ENCODE measurements around the gene BABAM2. TPM values are rescaled to one million over a fixed set of nuclear protein-coding genes. Genes with fewer than 3 reads are reported as not detected.

The BABAM2 gene
- total and polyA plus RNA-seq, 9 of the 15 experiments (the other 6 are each of a cell fraction or from before 2014, with no cell fraction given): 10.9 to 37.4 (median 25.6) TPM

DNA sequence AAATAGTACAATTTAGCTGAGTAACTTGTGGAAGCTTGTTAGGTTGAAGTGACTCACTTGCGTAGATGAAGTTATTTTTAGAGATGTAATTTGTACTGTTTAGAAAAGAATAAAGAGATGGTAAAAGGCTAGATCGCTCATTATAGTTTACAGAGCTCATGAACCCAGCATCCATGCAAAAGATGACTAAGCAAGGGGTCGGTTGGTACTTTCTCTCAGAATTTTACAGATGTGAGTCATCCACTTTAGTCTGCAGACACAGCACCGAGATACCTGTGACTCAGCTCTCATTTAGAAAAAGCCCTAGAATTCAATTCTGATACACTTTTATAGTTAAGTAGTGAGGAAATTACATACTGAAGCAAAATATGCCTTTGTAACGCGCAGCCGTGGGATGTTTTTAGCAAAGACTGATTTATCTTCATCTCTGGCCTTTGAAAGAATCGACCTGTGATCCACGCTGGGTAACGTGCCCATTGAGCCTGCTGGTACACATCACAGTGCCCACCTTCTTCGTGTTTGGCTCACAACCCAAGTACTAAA, 385.6 kb downstream of the BABAM2 start (continued):
- no peak for TF ChIP-seq MCM3 (IDR thresholded peaks at IDR 0.05)
- no peak for TF ChIP-seq ZNF76 (CRISPR knock-in tag; IDR thresholded peaks at IDR 0.05; ENCODE audit: borderline replicate concordance)
- TF ChIP-seq, protein P1, sequence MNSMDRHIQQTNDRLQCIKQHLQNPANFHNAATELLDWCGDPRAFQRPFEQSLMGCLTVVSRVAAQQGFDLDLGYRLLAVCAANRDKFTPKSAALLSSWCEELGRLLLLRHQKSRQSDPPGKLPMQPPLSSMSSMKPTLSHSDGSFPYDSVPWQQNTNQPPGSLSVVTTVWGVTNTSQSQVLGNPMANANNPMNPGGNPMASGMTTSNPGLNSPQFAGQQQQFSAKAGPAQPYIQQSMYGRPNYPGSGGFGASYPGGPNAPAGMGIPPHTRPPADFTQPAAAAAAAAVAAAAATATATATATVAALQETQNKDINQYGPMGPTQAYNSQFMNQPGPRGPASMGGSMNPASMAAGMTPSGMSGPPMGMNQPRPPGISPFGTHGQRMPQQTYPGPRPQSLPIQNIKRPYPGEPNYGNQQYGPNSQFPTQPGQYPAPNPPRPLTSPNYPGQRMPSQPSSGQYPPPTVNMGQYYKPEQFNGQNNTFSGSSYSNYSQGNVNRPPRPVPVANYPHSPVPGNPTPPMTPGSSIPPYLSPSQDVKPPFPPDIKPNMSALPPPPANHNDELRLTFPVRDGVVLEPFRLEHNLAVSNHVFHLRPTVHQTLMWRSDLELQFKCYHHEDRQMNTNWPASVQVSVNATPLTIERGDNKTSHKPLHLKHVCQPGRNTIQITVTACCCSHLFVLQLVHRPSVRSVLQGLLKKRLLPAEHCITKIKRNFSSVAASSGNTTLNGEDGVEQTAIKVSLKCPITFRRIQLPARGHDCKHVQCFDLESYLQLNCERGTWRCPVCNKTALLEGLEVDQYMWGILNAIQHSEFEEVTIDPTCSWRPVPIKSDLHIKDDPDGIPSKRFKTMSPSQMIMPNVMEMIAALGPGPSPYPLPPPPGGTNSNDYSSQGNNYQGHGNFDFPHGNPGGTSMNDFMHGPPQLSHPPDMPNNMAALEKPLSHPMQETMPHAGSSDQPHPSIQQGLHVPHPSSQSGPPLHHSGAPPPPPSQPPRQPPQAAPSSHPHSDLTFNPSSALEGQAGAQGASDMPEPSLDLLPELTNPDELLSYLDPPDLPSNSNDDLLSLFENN (IDR thresholded peaks at IDR 0.05; ENCODE audit: low read depth in 2 of 2, low read length in 2 of 2): no peak
- TF ChIP-seq, protein P2, sequence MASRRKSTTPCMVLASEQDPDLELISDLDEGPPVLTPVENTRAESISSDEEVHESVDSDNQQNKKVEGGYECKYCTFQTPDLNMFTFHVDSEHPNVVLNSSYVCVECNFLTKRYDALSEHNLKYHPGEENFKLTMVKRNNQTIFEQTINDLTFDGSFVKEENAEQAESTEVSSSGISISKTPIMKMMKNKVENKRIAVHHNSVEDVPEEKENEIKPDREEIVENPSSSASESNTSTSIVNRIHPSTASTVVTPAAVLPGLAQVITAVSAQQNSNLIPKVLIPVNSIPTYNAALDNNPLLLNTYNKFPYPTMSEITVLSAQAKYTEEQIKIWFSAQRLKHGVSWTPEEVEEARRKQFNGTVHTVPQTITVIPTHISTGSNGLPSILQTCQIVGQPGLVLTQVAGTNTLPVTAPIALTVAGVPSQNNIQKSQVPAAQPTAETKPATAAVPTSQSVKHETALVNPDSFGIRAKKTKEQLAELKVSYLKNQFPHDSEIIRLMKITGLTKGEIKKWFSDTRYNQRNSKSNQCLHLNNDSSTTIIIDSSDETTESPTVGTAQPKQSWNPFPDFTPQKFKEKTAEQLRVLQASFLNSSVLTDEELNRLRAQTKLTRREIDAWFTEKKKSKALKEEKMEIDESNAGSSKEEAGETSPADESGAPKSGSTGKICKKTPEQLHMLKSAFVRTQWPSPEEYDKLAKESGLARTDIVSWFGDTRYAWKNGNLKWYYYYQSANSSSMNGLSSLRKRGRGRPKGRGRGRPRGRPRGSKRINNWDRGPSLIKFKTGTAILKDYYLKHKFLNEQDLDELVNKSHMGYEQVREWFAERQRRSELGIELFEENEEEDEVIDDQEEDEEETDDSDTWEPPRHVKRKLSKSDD (conservative IDR thresholded peaks at IDR 0.05; ENCODE audit: low read length): no peak
- TF ChIP-seq ZNF146 (CRISPR knock-in tag; IDR thresholded peaks at IDR 0.05; ENCODE audit: unreplicated experiment): no peak
- TF ChIP-seq WHSC1 (IDR thresholded peaks at IDR 0.05; ENCODE audit: low read length): no peak
- TF ChIP-seq BRD4 (IDR thresholded peaks at IDR 0.05): no peak
- TF ChIP-seq SRSF9 (IDR thresholded peaks at IDR 0.05; ENCODE audit: borderline replicate concordance, low read depth, low read length): no peak
- TF ChIP-seq TAF15 (IDR thresholded peaks at IDR 0.05; ENCODE audit: low read depth, low read length): no peak
- no peak for TF ChIP-seq TRIM24 (IDR thresholded peaks at IDR 0.05)
- no peak for TF ChIP-seq EP300 (IDR thresholded peaks at IDR 0.05; ENCODE audit: low read length)
- TF ChIP-seq FOXP1 (CRISPR knock-in tag; IDR thresholded peaks at IDR 0.05): no peak
- no peak for TF ChIP-seq PYGO2 (tag; IDR thresholded peaks at IDR 0.05)
- TF ChIP-seq MXI1 (IDR thresholded peaks at IDR 0.05; ENCODE audit: low read depth, low read length): no peak
- no peak for TF ChIP-seq SMAD2 (IDR thresholded peaks at IDR 0.05; ENCODE audit: low read depth, low read length)
- no peak for TF ChIP-seq ELF4 (CRISPR knock-in tag; IDR thresholded peaks at IDR 0.05)
- TF ChIP-seq PHF8 (IDR thresholded peaks at IDR 0.05; ENCODE audit: borderline replicate concordance, low read length): no peak
- TF ChIP-seq TGIF2 (CRISPR knock-in tag; IDR thresholded peaks at IDR 0.05): no peak
- no peak for TF ChIP-seq SPI1 (IDR thresholded peaks at IDR 0.05; ENCODE audit: borderline replicate concordance, low read depth, low read length)
- TF ChIP-seq ASH1L (IDR thresholded peaks at IDR 0.05; ENCODE audit: borderline replicate concordance, low read depth, partially characterized antibody): no peak
